ENCODE measurements around the gene TEPSIN.

The TEPSIN gene

DNA sequence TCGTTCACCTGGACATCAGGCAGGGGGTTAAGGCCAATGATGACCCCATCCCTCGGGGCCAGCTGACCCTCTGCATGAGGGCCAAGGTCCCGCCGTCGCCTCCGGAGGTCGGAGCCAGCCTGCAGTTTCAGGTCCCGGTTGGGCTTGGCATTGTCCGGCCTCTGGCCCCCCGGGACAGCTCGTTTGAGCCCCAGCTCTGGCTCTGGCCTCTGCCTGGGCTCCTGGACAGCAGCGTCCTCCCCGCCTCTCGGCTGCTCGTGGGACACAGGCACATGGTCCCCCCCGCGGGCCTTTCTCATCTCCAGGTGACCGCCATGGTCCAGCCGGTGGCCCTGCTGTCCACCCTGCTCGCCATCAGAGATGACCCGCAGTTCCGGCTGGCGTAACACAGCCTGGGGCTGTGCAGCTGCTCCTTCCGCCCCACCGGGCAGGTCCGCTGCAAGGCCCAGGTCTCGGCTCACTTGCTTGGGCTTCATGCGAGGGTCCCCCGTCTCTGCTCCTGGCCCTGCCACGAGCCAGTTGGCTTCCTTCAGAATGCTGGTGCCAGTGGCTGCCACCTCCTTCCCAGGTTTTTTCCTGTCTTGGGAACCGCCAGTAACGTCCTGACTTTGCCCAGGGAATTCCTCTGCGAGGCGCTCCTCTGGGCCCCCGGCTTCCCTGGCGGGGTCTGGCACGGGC lies 6.9 kb upstream of the TEPSIN start:
- no peak overlapping the region for H3K4me2 ChIP-seq (ENCODE audit: low read depth, low read length)
- H3K36me3 ChIP-seq (replicated peaks; ENCODE audit: insufficient read depth, low read length): no peaks in the 10 kb centered on the region

DNA sequence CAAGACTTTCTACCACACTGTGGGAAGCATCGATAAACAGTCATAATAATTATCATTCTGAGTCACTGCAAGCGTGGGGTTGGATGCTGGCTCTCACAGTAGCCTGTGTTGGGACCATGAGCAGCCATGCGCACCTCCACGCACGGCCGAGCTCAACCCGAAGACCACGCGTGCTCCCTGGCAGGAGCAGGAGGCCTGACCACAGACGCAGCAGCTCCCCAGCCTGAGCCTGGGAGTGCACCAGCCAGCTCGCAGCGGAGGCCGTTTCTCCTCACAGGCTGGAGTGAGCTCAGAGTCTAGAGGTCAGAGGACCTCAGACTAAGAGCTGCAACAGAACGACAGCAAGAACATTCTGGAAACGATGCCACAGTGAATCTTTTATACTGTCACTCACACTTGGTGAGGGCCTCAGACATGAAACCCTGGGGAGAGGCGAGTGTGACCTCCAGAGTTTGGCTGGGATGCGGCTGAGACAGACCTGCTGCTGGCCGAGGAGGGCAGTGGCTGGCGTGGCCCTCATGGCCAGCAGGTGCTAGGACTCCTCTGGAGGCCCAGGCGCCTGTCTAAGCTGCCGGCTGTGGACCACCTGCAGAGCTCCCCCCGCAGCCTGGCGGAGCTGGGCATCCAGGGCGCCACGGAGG lies 6.3 kb upstream of the TEPSIN start:
- no peak for TF ChIP-seq EZH2 (optimal IDR thresholded peaks at IDR 0.05; ENCODE audit: low read depth, low read length)
- TF ChIP-seq EZH2phosphoT487 (IDR thresholded peaks at IDR 0.05; ENCODE audit: low read length): no peak
- TF ChIP-seq, protein P1, sequence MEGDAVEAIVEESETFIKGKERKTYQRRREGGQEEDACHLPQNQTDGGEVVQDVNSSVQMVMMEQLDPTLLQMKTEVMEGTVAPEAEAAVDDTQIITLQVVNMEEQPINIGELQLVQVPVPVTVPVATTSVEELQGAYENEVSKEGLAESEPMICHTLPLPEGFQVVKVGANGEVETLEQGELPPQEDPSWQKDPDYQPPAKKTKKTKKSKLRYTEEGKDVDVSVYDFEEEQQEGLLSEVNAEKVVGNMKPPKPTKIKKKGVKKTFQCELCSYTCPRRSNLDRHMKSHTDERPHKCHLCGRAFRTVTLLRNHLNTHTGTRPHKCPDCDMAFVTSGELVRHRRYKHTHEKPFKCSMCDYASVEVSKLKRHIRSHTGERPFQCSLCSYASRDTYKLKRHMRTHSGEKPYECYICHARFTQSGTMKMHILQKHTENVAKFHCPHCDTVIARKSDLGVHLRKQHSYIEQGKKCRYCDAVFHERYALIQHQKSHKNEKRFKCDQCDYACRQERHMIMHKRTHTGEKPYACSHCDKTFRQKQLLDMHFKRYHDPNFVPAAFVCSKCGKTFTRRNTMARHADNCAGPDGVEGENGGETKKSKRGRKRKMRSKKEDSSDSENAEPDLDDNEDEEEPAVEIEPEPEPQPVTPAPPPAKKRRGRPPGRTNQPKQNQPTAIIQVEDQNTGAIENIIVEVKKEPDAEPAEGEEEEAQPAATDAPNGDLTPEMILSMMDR (IDR thresholded peaks at IDR 0.05; ENCODE audit: low read length): no peak
- Histone ChIP-seq H3K4me2 (ENCODE audit: low read depth, low read length) (no peak overlapping the region), H4K20me1 (ENCODE audit: insufficient read depth, low read length) (no peaks in the 10 kb centered on the region), H3K9me2 (replicated peaks; ENCODE audit: insufficient read depth, low read length) (no peaks in the 10 kb centered on the region), H3K79me2 (ENCODE audit: low read length) (peaks cover 21% of the 10 kb centered on the region), H2AFZ (ENCODE audit: low read length) (no peak overlapping the region), H3K9me3 (replicated peaks; ENCODE audit: insufficient read depth, low read length) (no peaks in the 10 kb centered on the region), H3F3A (ENCODE audit: insufficient read depth, low read length) (peaks cover 4% of the 10 kb centered on the region; the same call in 1 of the 2 replicates), H3K36me3 (replicated peaks; ENCODE audit: insufficient read depth, low read length) (no peaks in the 10 kb centered on the region), H3K4me3 (ENCODE audit: low read length) (no peak overlapping the region), H3K27ac (ENCODE audit: low read length) (no peak overlapping the region), H3K27me3 (replicated peaks; ENCODE audit: insufficient read depth, low read length) (no peaks in the 10 kb centered on the region), H3K4me1 (ENCODE audit: low read length) (no peaks in the 10 kb centered on the region), H3K9ac (ENCODE audit: low read length) (no peak overlapping the region)
- no peak for DNase-seq

More for the DNA sequence above, 6.9 kb upstream of the TEPSIN start:
- no peaks in the 10 kb centered on the region for H3K9me3 ChIP-seq (replicated peaks; ENCODE audit: insufficient read depth, low read length)
- no peaks in the 10 kb centered on the region for H3K27me3 ChIP-seq (replicated peaks; ENCODE audit: insufficient read depth, low read length)
- no peaks in the 10 kb centered on the region for H3K4me1 ChIP-seq (ENCODE audit: low read length)
- H3K27ac ChIP-seq (ENCODE audit: low read length): no peak overlapping the region
- no peak overlapping the region for H3K9ac ChIP-seq (ENCODE audit: low read length)
- peaks cover 4% of the 10 kb centered on the region; the same call in 1 of the 2 replicates for H3F3A ChIP-seq (ENCODE audit: insufficient read depth, low read length)
- DNase-seq: no peak
- H4K20me1 ChIP-seq (ENCODE audit: insufficient read depth, low read length): no peaks in the 10 kb centered on the region
- TF ChIP-seq, protein P1 (IDR thresholded peaks at IDR 0.05; ENCODE audit: low read length): no peak
- TF ChIP-seq EZH2 (optimal IDR thresholded peaks at IDR 0.05; ENCODE audit: low read depth, low read length) (no peak), EZH2phosphoT487 (IDR thresholded peaks at IDR 0.05; ENCODE audit: low read length) (no peak)
- no peak overlapping the region for H2AFZ ChIP-seq (ENCODE audit: low read length)
- H3K79me2 ChIP-seq (ENCODE audit: low read length): peaks cover 14% of the 10 kb centered on the region
- no peaks in the 10 kb centered on the region for H3K9me2 ChIP-seq (replicated peaks; ENCODE audit: insufficient read depth, low read length)
- H3K4me3 ChIP-seq (ENCODE audit: low read length): no peak overlapping the region

DNA sequence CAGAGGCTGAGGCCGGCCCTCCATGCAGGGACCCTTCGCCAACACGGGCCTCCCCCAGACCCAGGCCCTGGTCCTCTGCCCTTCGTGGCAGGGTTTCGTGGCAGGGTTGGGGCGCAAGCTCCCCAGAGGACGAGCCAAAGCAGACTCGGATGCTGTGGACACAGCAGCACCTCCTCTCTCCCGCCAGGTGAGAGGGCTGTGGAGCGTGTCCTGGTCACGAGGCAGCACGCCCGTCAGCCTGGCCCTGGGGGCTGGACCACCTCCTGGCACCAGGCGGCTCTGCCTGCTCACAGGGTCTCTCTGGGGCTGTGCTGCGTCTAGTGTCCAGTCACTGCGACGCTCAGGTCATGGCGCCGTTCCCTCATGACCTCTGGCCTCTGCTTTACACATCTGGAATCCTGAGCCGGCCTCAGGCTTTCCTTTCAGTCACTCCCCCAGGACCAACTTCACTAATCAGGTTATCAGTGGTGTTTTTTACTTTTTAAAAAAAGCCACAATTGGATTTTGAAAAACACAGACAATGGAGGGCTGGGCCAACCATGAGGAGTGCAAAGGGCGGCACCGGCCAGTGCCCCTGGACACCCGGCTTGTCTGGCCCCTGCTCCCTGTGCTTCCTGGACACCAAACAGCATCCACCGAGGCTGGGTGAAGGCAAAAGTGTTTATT lies 5.6 kb upstream of the TEPSIN start:
- H3K9ac ChIP-seq (ENCODE audit: low read length): no peak overlapping the region
- no peak overlapping the region for H3K27ac ChIP-seq (ENCODE audit: low read length)
- H3K4me2 ChIP-seq (ENCODE audit: low read depth, low read length): no peak overlapping the region
- no peak overlapping the region for H3K4me3 ChIP-seq (ENCODE audit: low read length)
- DNase-seq: no peak
- peaks cover 27% of the 10 kb centered on the region for H3K79me2 ChIP-seq (ENCODE audit: low read length)
- TF ChIP-seq EZH2 (optimal IDR thresholded peaks at IDR 0.05; ENCODE audit: low read depth, low read length): no peak
- TF ChIP-seq EZH2phosphoT487 (IDR thresholded peaks at IDR 0.05; ENCODE audit: low read length): no peak
- TF ChIP-seq, protein P1 (IDR thresholded peaks at IDR 0.05; ENCODE audit: low read length): no peak
- no peaks in the 10 kb centered on the region for H3K36me3 ChIP-seq (replicated peaks; ENCODE audit: insufficient read depth, low read length)
- H4K20me1 ChIP-seq (ENCODE audit: insufficient read depth, low read length): no peaks in the 10 kb centered on the region
- no peaks in the 10 kb centered on the region for H3K9me3 ChIP-seq (replicated peaks; ENCODE audit: insufficient read depth, low read length)
- H3F3A ChIP-seq (ENCODE audit: insufficient read depth, low read length): peaks cover 9% of the 10 kb centered on the region
- H2AFZ ChIP-seq (ENCODE audit: low read length): no peak overlapping the region
- no peaks in the 10 kb centered on the region for H3K27me3 ChIP-seq (replicated peaks; ENCODE audit: insufficient read depth, low read length)
- H3K9me2 ChIP-seq (replicated peaks; ENCODE audit: insufficient read depth, low read length): no peaks in the 10 kb centered on the region
- H3K4me1 ChIP-seq (ENCODE audit: low read length): no peaks in the 10 kb centered on the region
